H1 (cell line): ENCODE data around the gene GPA33. TPM values are rescaled to one million over a fixed set of nuclear protein-coding genes. Genes with fewer than 3 reads are reported as not detected.

ENCODE experiments used
- CTCF ChIA-PET: fragments of 300-600 bp; sonication (Branson Sonifier 250); formaldehyde crosslinking; loops from one replicate; lab custom pipeline; 2021; ENCODE audit not compliant: partially characterized antibody; lab: Charles Lee
- POLR2A ChIA-PET: fragments of 300-600 bp; sonication (Branson Sonifier 250); formaldehyde crosslinking; loops from one replicate; lab custom pipeline; 2021; ENCODE audit warnings: inconsistent platforms; ENCODE audit not compliant: partially characterized antibody; lab: Charles Lee
- DNase-seq, 2 experiments: peaks; one replicate each; pipeline versions ENCODE4 v3.0.0 to v3.0.0-alpha.2; 2010 to 2022; ENCODE audit warnings: low spot score in 2 of 2, low read depth in 1 of 2, mixed read lengths in 1 of 2
- FAIRE-seq: peaks from 2 replicates; lab custom pipeline; 2011; peaks lifted over from hg19 to GRCh38; lab: Jason Lieb, UNC
- H2AFZ ChIP-seq: 2 replicates; pipeline ENCODE4 v1.8.1; 2012; ENCODE audit warnings: low read length, inconsistent platforms
- H2AK5ac ChIP-seq: 2 replicates; pipeline ENCODE4 v1.6.1; 2013; ENCODE audit warnings: low read depth, low read length
- H2BK120ac ChIP-seq: replicated peaks from 2 replicates; pipeline ENCODE3; 2013; ENCODE audit warnings: low read depth, low read length, inconsistent platforms
- H2BK12ac ChIP-seq: 2 replicates; pipeline ENCODE4 v1.6.1; 2013; ENCODE audit warnings: low read depth, low read length
- H2BK15ac ChIP-seq: 2 replicates; pipeline ENCODE4 v1.6.1; 2013; ENCODE audit warnings: low read length
- H2BK20ac ChIP-seq: 2 replicates; pipeline ENCODE4 v1.6.1; 2013; ENCODE audit warnings: low read length
- H2BK5ac ChIP-seq: 2 replicates; pipeline ENCODE4 v1.6.1; 2013; ENCODE audit warnings: low read depth, low read length
- H3K14ac ChIP-seq: 2 replicates; pipeline ENCODE4 v1.6.1; 2013; ENCODE audit warnings: inconsistent platforms; ENCODE audit not compliant: insufficient read length
- H3K18ac ChIP-seq: 2 replicates; pipeline ENCODE4 v1.6.1; 2013; ENCODE audit warnings: low read length; ENCODE audit errors: extremely low read depth
- H3K23ac ChIP-seq: 2 replicates; pipeline ENCODE4 v1.6.1; 2013; ENCODE audit warnings: inconsistent platforms; ENCODE audit not compliant: insufficient read length
- H3K23me2 ChIP-seq: 2 replicates; pipeline ENCODE4 v1.6.1; 2013; ENCODE audit warnings: low read depth, low read length
- H3K27ac ChIP-seq: 2 replicates; pipeline ENCODE4 v1.6.1; 2011; ENCODE audit warnings: low read depth, low read length, inconsistent platforms
- H3K27me3 ChIP-seq, 4 experiments: replicated peaks in 1 of 4; 1 replicate in 1 of 4; 2 replicates in 3 of 4; pipeline versions ENCODE4 v1.6.1 to v1.8.1; 2011 to 2013; ENCODE audit warnings: low read length in 3 of 4, mild to moderate bottlenecking in 3 of 4, inconsistent platforms in 2 of 4, mixed read lengths in 2 of 4, moderate library complexity in 1 of 4; ENCODE audit not compliant: control insufficient read depth in 3 of 4, insufficient read depth in 3 of 4; ENCODE audit errors: extremely low read depth in 1 of 4
- H3K36me3 ChIP-seq, 4 experiments: 2 replicates each; pipeline versions ENCODE4 v1.6.1 to v1.8.1; 2011 to 2013; ENCODE audit warnings: mild to moderate bottlenecking in 4 of 4, low read length in 3 of 4, moderate library complexity in 2 of 4, control low read depth in 1 of 4, inconsistent platforms in 1 of 4; ENCODE audit not compliant: insufficient read depth in 4 of 4, control insufficient read depth in 2 of 4
- H3K4ac ChIP-seq: replicated peaks from 2 replicates; pipeline ENCODE3; 2013; ENCODE audit warnings: low read length, low read depth, mixed read lengths, inconsistent platforms; ENCODE audit not compliant: insufficient read length
- H3K4me1 ChIP-seq, 4 experiments: replicated peaks in 1 of 4; 1 replicate in 1 of 4; 2 replicates in 3 of 4; pipeline versions ENCODE4 v1.6.1 to v1.8.1; 2011 to 2013; ENCODE audit warnings: low read length in 3 of 4, inconsistent platforms in 2 of 4, mixed read lengths in 1 of 4; ENCODE audit not compliant: insufficient read depth in 4 of 4, control insufficient read depth in 3 of 4
- H3K4me2 ChIP-seq, 2 experiments: 2 replicates each; pipeline versions ENCODE4 v1.6.1 to v1.8.1; 2011 to 2013; ENCODE audit warnings: low read depth in 2 of 2, low read length in 2 of 2, control low read depth in 1 of 2, inconsistent platforms in 1 of 2, mild to moderate bottlenecking in 1 of 2; ENCODE audit not compliant: insufficient read depth in 1 of 2
- H3K4me3 ChIP-seq, 4 experiments: fragments of 200-600, 300-600 bp in 1 of 4; sonication (generic), shearing (Covaris generic), sonication (Bioruptor Twin) in 1 of 4; 2 replicates each; pipeline versions ENCODE4 v1.5.1 to v1.8.1; 2011 to 2016; ENCODE audit warnings: low read length in 4 of 4, low read depth in 3 of 4, control low read depth in 2 of 4, inconsistent platforms in 2 of 4, mild to moderate bottlenecking in 2 of 4, mixed read lengths in 1 of 4, moderate library complexity in 1 of 4; ENCODE audit not compliant: insufficient read depth in 2 of 4; ENCODE audit errors: extremely low read depth in 1 of 4
- H3K56ac ChIP-seq: replicated peaks from 2 replicates; pipeline ENCODE3; 2013; ENCODE audit warnings: low read depth, mild to moderate bottlenecking, mixed read lengths, low read length, inconsistent platforms; ENCODE audit not compliant: insufficient read length
- H3K79me1 ChIP-seq: 2 replicates; pipeline ENCODE4 v1.6.1; 2013; ENCODE audit warnings: low read depth, low read length, control low read depth
- H3K79me2 ChIP-seq, 2 experiments: 2 replicates each; pipeline versions ENCODE4 v1.6.1 to v1.8.1; 2012 to 2013; ENCODE audit warnings: low read length in 2 of 2, mild to moderate bottlenecking in 2 of 2, inconsistent platforms in 1 of 2; ENCODE audit not compliant: insufficient read depth in 2 of 2, control insufficient read depth in 1 of 2
- H3K9ac ChIP-seq, 4 experiments: replicated peaks in 1 of 4; 1 replicate in 1 of 4; 2 replicates in 3 of 4; pipeline versions ENCODE4 v1.6.1 to v1.8.1; 2011 to 2013; ENCODE audit warnings: low read depth in 3 of 4, low read length in 3 of 4, control low read depth in 2 of 4, mild to moderate bottlenecking in 2 of 4, moderate library complexity in 2 of 4, inconsistent platforms in 1 of 4; ENCODE audit errors: extremely low read depth in 1 of 4
- H3K9me3 ChIP-seq, 2 experiments: 2 replicates each; pipeline versions ENCODE4 v1.6.1 to v1.8.1; 2012 to 2013; ENCODE audit warnings: mild to moderate bottlenecking in 2 of 2, moderate library complexity in 2 of 2, control low read depth in 1 of 2, inconsistent platforms in 1 of 2, low read depth in 1 of 2, low read length in 1 of 2, mixed read lengths in 1 of 2; ENCODE audit not compliant: insufficient read depth in 2 of 2
- H4K20me1 ChIP-seq, 2 experiments: replicated peaks in 1 of 2; 2 replicates each; pipeline versions ENCODE3 to v1.8.1; 2011 to 2013; ENCODE audit warnings: inconsistent platforms in 2 of 2, low read length in 2 of 2, mild to moderate bottlenecking in 1 of 2; ENCODE audit not compliant: insufficient read depth in 2 of 2, control insufficient read depth in 1 of 2
- H4K5ac ChIP-seq: 2 replicates; pipeline ENCODE4 v1.6.1; 2013; ENCODE audit warnings: low read length, low read depth, mixed read lengths, inconsistent platforms; ENCODE audit not compliant: insufficient read length
- H4K8ac ChIP-seq: 2 replicates; pipeline ENCODE4 v1.8.0; 2013; ENCODE audit warnings: mild to moderate bottlenecking, moderate library complexity, low read length, inconsistent platforms; ENCODE audit not compliant: insufficient read depth; ENCODE audit errors: extremely low read depth
- H4K91ac ChIP-seq: replicated peaks from 2 replicates; pipeline ENCODE3; 2013; ENCODE audit warnings: low read length, mixed read lengths, inconsistent platforms; ENCODE audit not compliant: insufficient read length
- CHD1 ChIP-seq: IDR thresholded peaks from 2 replicates; pipeline ENCODE4 v1.6.1; 2012; ENCODE audit warnings: low read depth, low read length, improper control_type of control experiment
- TAF1 ChIP-seq: IDR thresholded peaks from 2 replicates; pipeline ENCODE4 v1.6.1; 2011; ENCODE audit warnings: mild to moderate bottlenecking, low read depth, low read length
- WGBS, 2 experiments: shearing (Covaris generic) in 1 of 2; methylation state at CpG; one replicate each; pipeline versions ENCODE4 v1.1.6 to v1.1.7; 2013 to 2015; ENCODE audit warnings: low lambda C conversion rate in 2 of 2, mixed read lengths in 2 of 2, inconsistent platforms in 1 of 2, low coverage in 1 of 2, missing lambda C conversion rate in 1 of 2; ENCODE audit not compliant: insufficient replicate concordance in 2 of 2, insufficient coverage in 1 of 2, insufficient read length in 1 of 2; ENCODE audit errors: extremely low coverage in 1 of 2, missing lambda C conversion rate in 1 of 2; 5-methylcytosine and 5-hydroxymethylcytosine counted together
- polyA plus RNA-seq, 7 experiments: library from polyadenylated mRNA; depleted of rRNA in 3 of 7; stranded (reverse) in 5 of 7; unstranded in 2 of 7; fragments of >200 nt in 5 of 7; fragments of 200-250 nt in 2 of 7; gene quantifications; 1 replicate in 5 of 7; 2 replicates in 1 of 7; 4 replicates in 1 of 7; pipeline versions ENCODE4 v1.2.1 to v1.2.3, GENCODE V29; 2011 to 2013; ENCODE audit warnings: missing spikeins in 2 of 7, mixed read lengths in 2 of 7
- total RNA-seq: library from RNA; stranded (reverse); fragmentation: NEBNext Ultra II Directional; extraction: Animal tissue kit (Norgen Biotek cat#: 25700); gene quantifications from 2 replicates; pipeline ENCODE4 v1.2.1, GENCODE V29; 2021

GPA33 gene
- total and polyA plus RNA-seq, 2 of the 8 experiments (the other 6 are each of a cell fraction or from before 2014, with no cell fraction given), result 0.19 to 0.67 TPM

DNA sequence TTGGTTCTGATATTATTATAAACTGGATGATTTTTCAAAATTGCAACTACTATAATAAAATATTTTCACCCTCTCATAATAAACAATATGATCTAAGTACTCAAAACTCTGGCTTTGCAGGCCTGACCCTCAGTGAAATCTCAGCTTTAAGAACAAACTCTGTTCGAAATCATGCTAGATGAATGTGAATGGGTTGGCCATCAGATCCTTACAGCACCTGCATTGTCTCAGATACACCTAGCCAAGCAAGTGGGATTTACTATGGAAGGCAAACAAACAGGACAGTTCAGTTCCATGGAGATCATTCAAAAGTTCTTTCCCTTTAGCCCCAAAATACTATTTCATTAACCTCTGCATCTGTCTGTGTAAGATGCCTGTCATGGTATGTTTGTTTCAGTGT, 48.5 kb upstream of the GPA33 start:
- H2BK5ac ChIP-seq, result no peak overlapping the region
- H3K4me1 ChIP-seq, result peaks cover 2 to 18% (median 11%) of the 10 kb centered on the region in 4 experiments; a peak in 5 of 7 replicates
- 86% methylated on average over 1 of the region's 1 CpG; no CpG with 5 or more reads in 1 of the 2 experiments for WGBS, 2 experiments
- H3K14ac ChIP-seq, result no peak overlapping the region
- H2BK12ac ChIP-seq, result no peak overlapping the region
- H2AFZ ChIP-seq, result no peak overlapping the region
- no peak overlapping the region for H3K18ac ChIP-seq
- FAIRE-seq (no peak), DNase-seq (no peak)
- no peak overlapping the region for H3K4ac ChIP-seq
- POLR2A ChIA-PET, result interaction anchor here (0.9 to 3.2 kb wide), 5 partner anchors 9 to 171 kb away, joined by 3 to 14 read pairs (median 5); partner anchors contain the start of gene POU2F1
- H4K20me1 ChIP-seq, result no peaks in the 10 kb centered on the region
- no peak overlapping the region for H3K23ac ChIP-seq
- H4K8ac ChIP-seq, result no peak overlapping the region
- no peaks in the 10 kb centered on the region for H3K27me3 ChIP-seq
- no peak overlapping the region for H4K91ac ChIP-seq
- no peak overlapping the region for H3K9ac ChIP-seq
- H2BK120ac ChIP-seq, result no peak overlapping the region
- H2BK15ac ChIP-seq, result no peak overlapping the region; the same call in 1 of the 2 replicates
- no peaks in the 10 kb centered on the region for H3K36me3 ChIP-seq
- H2BK20ac ChIP-seq, result no peak overlapping the region
- no peaks in the 10 kb centered on the region for H3K23me2 ChIP-seq
- TF ChIP-seq CHD1 (no peak), TAF1 (no peak)
- H3K9me3 ChIP-seq, result no peaks in the 10 kb centered on the region
- no peaks in the 10 kb centered on the region for H3K79me2 ChIP-seq
- no peak overlapping the region for H3K27ac ChIP-seq
- no peaks in the 10 kb centered on the region for H3K79me1 ChIP-seq
- no peak overlapping the region for H4K5ac ChIP-seq
- no peak overlapping the region for H3K4me3 ChIP-seq
- H3K56ac ChIP-seq, result no peak overlapping the region
- no peak overlapping the region for H2AK5ac ChIP-seq
- CTCF ChIA-PET, result interaction anchor here (1.0 to 9.3 kb wide), 6 partner anchors 9 to 101 kb away, joined by 3 to 81 read pairs (median 6); partner anchors contain the start of gene POU2F1
- H3K4me2 ChIP-seq, result peak overlapping the region in 1 of 2 experiments; percentile 2; a peak in 1 of 4 replicates
